H54 (cell line): ENCODE measurements around the gene TTC39A.

Source experiments
- DNase-seq: peaks from one replicate; pipeline ENCODE4 v3.0.0; 2011; ENCODE audit warnings: low spot score, mixed read lengths; ENCODE audit not compliant: insufficient read length
- FAIRE-seq: peaks from 3 replicates; lab custom pipeline; 2011; peaks lifted over from hg19 to GRCh38; lab: Jason Lieb, UNC
- POLR2A ChIP-seq: IDR thresholded peaks from 2 replicates; pipeline ENCODE4 v1.6.1; 2011; ENCODE audit warnings: low read depth, mild to moderate bottlenecking, low read length

Gene TTC39A

DNA sequence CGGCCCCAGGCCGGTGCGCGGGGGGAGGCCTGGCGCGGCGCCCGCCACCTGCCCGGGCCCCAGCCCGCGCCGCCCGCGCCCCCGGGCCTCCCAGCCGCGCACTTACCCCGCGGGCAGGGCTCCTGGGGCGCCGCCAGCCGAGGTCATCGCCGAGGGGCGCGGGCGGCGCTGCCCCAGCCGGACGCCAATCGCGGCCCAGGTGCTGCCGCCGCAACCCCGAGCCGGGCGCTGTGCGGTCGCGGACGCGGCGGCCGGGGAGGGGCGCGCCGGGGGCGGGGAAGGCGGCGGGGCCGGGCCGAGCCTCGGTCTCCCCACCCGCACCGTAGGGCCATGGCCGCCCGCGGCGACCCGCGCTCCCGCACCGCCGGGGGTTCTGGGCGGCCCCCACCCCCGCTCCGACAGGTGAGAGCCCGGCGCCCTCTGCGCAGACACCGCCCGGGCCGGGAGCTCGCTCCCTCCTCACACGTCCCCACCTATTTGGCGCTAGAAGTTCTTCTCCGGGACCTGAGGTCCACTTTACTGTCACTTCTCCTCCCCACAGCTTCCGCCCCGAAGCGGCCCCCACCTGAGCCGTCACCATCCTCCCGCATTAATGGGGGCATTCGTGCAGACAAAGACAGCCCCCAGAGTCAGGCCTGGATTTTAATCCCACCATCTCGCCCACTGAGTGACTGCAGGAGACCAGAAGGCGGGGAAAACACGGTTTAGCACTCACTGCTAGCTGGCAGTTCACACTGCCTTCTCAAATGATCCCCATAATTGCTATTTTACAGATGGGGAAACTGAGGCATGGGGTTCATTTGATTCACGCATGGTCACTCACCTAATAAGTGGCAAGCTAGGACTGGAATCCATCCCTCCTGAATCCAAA, at the start of gene TTC39A:
TSS of gene TTC39A (minus strand) at position 232 of the 871 bp plus-strand sequence. CDS start at position 147, 85 bp downstream.
- no peak for FAIRE-seq
- no peak for DNase-seq
- TF ChIP-seq POLR2A: no peak

- FAIRE-seq (no peak), DNase-seq (no peak)
- TF ChIP-seq POLR2A: no peak
Observed at GRCh38 chr1:51378871-51379270, 48.5 kb upstream of the TTC39A start.

- DNase-seq (no peak), FAIRE-seq (no peak)
- TF ChIP-seq POLR2A: no peak
Observed at GRCh38 chr1:51373898-51374297, 43.5 kb upstream of the TTC39A start.

DNA sequence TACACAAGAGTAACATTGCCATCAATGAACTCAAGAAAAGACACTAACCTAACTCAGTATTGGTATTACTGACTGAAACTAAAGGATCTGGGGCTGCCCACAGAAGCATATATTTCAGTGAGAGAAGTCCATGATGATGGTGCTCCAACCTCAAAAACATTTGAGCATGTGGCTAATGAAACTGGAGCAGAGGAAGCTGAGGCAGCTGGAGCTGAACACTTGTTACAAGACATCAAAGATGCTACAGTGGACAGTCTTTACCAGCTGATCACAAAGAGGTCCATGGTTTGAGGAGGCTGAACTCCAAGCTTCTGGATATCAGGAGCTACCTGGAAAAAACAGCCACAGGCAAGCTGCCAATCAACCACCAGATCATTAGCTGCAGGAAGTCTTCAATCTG, 42.2 kb upstream of the TTC39A start:
- DNase-seq: no peak
- no peak for FAIRE-seq
- no peak for TF ChIP-seq POLR2A

DNA sequence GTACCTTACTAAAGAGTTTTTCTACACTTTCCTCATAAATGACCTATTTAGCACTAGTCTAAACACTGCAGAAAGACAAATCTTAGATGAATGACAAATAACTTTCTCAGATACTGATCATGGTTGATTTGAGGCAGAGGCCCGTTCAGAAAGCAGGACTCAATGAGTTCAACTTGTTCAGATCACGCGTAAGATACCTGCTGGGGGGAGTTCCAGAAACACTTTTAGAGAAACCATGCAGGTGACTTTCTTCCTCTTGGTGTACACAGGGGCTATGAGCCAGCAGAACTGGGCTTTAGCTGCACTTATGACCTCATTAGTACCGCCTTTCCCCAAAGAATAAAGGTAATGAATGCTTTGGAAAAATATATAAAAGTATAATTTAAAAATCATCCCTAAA, 38.8 kb upstream of the TTC39A start:
- no peak for FAIRE-seq
- no peak for TF ChIP-seq POLR2A
- no peak for DNase-seq

- FAIRE-seq (no peak), DNase-seq (no peak)
- TF ChIP-seq POLR2A: no peak
Observed at GRCh38 chr1:51365774-51366173, 35.4 kb upstream of the TTC39A start.

GRCh38 chr1:51359879-51360278, 29.5 kb upstream of the TTC39A start:
- DNase-seq (no peak), FAIRE-seq (no peak)
- TF ChIP-seq POLR2A: no peak

- no peak for TF ChIP-seq POLR2A
- FAIRE-seq (no peak), DNase-seq (no peak)
Observed at GRCh38 chr1:51355382-51355781, 25.0 kb upstream of the TTC39A start.

DNA sequence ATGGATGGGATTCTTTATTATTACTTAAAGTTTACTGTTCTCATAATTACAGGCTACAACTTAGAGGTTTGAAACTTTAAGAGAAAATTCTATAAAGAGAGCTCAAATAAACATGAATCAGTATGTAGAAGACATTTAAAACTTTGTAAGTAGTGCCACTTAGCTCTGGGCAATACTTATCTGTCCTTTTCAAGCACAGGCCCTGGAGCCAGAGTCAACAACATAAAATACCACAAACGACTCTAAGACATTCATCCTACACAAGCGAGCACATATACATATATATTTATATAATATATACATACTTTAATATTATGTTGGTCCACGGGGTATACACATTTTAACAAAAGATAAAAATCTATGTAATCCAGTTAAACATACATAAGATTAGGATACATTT, 24.1 kb upstream of the TTC39A start:
- TF ChIP-seq POLR2A: no peak
- DNase-seq (no peak), FAIRE-seq (no peak)

DNA sequence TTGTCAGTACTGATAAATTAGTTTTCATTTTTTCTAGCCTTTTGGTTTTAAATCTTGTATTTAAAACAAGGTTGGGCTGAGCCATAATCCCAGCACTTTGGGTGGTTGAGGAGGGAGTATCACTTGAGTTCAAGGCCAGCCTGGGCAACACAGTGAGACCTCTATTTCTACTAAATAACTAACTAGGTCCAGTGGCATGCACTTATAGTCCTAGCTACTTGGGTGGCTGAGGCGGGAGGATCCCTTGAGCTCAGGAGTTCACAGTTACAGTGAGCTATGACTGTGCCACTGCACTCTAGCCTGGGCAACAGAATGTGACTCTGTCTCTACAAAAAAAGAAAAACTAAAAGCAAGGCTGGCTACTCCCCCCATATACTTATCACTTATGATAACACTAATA, 21.5 kb upstream of the TTC39A start:
- DNase-seq (no peak), FAIRE-seq (no peak)
- TF ChIP-seq POLR2A: no peak

DNA sequence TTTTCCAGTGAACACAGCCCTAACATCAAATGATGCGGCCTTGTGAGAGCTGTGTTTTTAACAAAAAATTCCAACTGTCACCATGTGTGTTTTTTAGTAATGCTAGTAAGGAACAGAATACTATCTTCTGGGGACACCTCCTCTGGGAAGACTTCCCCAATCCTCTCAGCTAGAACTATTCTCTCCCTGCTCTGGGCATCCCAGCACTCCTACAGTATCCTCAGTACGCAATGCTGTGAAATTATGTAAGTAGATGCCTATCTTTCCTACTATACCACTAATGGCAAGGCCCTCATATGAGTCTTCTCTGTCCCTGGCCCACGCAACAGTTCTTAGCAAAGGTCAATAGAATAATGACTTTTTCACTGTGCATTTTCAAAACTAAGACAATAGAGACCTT, 19.5 kb upstream of the TTC39A start:
- FAIRE-seq (no peak), DNase-seq (no peak)
- no peak for TF ChIP-seq POLR2A

GRCh38 chr1:51348147-51348527, 17.8 kb upstream of the TTC39A start:
- no peak for TF ChIP-seq POLR2A
- DNase-seq (no peak), FAIRE-seq (no peak)

DNA sequence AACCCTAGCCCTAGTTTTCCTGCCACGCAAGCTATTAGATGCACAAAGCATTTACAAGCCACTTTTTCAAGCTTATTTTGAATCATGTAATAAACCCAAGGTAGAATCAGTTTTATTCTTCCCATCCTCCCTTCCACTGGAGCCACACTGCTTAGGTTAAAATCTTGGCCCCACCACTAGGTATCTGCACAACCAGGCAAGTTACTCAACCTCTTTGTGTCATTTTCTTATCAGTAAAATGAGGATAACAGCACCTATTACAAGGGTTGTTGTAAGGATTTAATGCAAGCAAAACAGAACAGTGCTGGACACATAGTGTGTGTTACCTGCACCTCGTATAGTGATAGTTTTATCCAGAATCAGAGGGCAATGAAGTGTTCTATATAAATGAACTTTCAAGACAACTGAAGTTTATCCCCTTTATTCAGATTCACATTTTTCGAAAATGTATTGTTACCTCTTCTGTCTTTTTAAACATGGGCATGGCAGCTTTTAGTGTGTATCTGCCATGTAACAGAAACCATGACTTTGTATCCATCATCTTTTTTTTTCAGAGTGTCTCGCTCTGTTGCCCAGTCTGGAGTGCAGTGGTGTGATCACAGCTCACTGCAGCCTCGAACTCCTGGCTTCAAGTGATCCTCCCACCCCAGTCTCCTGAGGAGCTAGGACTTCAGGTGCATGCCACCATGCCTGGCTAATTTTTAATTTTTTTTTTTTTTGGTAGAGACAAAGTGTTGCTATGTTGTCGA, 17.2 kb upstream of the TTC39A start:
- TF ChIP-seq POLR2A: no peak
- no peak for FAIRE-seq
- DNase-seq: no peak
